Stimulated activated CD4-positive, alpha-beta T cell treated with anti-CD3 and anti-CD28 coated beads, TNF-alpha, amount 100 ng/mL, for 1 hour (primary cell): ENCODE measurements around the gene CRYBB1.

Experiments used
- DNase-seq, 3 donors: peaks; one replicate each; pipeline ENCODE4 v3.0.0-alpha.2; 2020; ENCODE audit warnings: low read depth in 3 of 3, low spot score in 1 of 3

The CRYBB1 gene

GRCh38 chr22:26554956-26555355, 62.9 kb downstream of the CRYBB1 start:
- DNase-seq: no peak

GRCh38 chr22:26553056-26553752, 64.6 kb downstream of the CRYBB1 start:
- no peak for DNase-seq

- DNase-seq: no peak
Measured at GRCh38 chr22:26552466-26552865, 65.4 kb downstream of the CRYBB1 start.

GRCh38 chr22:26551568-26551967, 66.3 kb downstream of the CRYBB1 start:
- no peak for DNase-seq

GRCh38 chr22:26550498-26551033, 67.3 kb downstream of the CRYBB1 start:
- DNase-seq: no peak

- DNase-seq: no peak
Measured at GRCh38 chr22:26549902-26550497, 67.8 kb downstream of the CRYBB1 start.
